ENCODE results near the gene CHAT. TPM values are rescaled to one million over a fixed set of nuclear protein-coding genes. Genes with fewer than 3 reads are reported as not detected.
A peak's percentile ranks its signal among the peaks of the same experiment; 100 is the strongest.

CHAT gene
- total RNA-seq, 5 donors from 2014 or later (not counting 1 experiment from before 2014, with no cell fraction given) = not detected

DNA sequence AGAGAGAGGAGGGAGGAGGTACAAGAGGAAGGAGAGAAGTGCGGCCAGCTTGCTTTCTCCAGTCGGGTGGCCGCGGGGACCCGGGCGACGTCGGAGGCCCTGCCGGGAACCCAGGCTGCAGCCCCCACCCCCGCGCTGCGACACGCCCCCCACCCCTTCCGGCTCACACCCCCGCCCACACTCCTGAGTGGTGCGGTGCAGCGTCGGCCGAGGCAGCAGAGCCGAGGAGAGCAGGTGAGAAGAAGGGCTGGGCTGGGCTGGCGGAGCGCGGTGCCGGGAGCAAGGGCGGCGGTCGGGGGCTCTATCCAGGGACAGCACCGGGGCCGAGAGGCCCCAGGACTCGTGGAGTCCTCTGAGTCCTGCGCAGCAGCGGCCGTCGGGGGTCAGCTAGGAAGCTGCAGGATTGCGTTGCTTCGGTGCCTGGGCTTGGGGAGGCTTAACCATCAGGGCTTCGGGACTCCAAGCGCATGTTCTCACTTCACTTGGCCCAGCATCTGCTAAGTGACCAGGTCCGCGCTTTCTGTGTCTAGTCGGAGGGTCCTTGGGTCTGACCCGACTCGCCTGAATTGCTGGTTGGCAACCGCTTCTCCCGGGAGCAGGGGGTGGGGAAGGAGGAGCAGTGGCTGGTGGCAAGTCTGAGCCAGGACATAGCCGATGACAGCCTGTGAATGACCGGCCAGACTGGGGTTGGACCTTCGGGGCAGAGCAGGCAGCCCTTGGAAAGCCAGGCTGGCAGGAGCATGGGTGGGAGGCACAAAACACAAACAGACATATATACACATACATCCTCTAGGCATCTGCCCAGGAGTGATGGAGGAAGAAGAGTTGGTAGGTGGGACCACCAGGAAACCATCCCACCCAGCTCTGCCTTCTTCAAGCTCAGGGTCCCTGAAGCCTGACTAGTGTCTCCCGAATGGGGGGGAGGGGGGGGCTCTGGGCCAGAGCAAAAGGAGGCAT is 683 bp downstream of the CHAT start:
- CTCF ChIA-PET = no interaction called here
- Mint-ChIP-seq H3K9me3 (peaks cover 0 to 6% (median 0%) of the 10 kb centered on the region in 3 donors), H3K36me3 (no peaks in the 10 kb centered on the region), H3K27ac (no peak overlapping the region), H3K4me1 (peaks cover 5 to 17% (median 8%) of the 10 kb centered on the region in 3 donors), H3K27me3 (peaks cover 57 to 78% of the 10 kb centered on the region in 2 donors), H3K4me3 (no peak overlapping the region)
- peak in 1 of 35 experiments; percentile 12 for DNase-seq
- peaks cover 0 to 5% of the 10 kb centered on the region in 2 experiments for H3K4me1 ChIP-seq (ENCODE audit: control insufficient read depth in 1 of 2, extremely low read depth in 1 of 2, insufficient read depth in 2 of 2, low read length in 2 of 2)
- no peaks in the 10 kb centered on the region for H3K36me3 ChIP-seq (ENCODE audit: control insufficient read depth in 2 of 2, extremely low read depth in 1 of 2, insufficient read depth in 1 of 2, low read length in 1 of 2)
- H3K27me3 ChIP-seq (replicated peaks in 1 of 2; ENCODE audit: control insufficient read depth in 2 of 2, extremely low read depth in 1 of 2, insufficient read depth in 2 of 2, low read length in 1 of 2) = peaks cover 3 to 80% of the 10 kb centered on the region in 2 experiments
- H3K9me3 ChIP-seq = no peaks in the 10 kb centered on the region
- H3K27ac ChIP-seq (ENCODE audit: low read length) = no peak overlapping the region
- ATAC-seq (replicated peaks in 1 of 4) = no peak
- no peak overlapping the region for H3K4me3 ChIP-seq (ENCODE audit: control insufficient read depth in 1 of 2, extremely low read depth in 1 of 2, low read length in 1 of 2)
- POLR2A ChIA-PET = no interaction called here
- WGBS (ENCODE audit: insufficient coverage) = 6% methylated on average over 24 of the region's 49 CpGs

DNA sequence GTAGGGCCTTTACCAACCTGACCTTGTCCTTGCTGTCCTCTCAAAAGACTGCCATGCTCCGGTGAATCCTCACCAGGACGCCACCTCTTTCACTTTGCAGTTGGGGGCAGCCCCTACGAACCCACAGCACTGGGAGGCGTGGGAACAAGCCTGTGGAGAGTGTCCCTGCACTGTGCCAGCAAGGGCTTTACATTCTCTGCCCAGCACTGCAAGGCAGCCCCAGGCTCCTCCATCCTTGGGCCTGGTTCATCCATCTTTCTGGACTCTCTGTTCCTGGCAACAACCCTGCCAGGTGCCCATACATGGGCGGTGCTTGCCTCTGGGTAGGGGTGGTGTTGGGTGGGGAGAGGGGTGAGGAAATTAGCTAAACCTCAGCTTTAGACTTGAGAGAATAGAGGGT is 1.4 kb downstream of the CHAT start:
- Mint-ChIP-seq H3K36me3 (no peaks in the 10 kb centered on the region), H3K9me3 (peaks cover 0 to 6% (median 0%) of the 10 kb centered on the region in 3 donors), H3K4me3 (no peak overlapping the region), H3K27ac (no peak overlapping the region), H3K27me3 (peaks cover 64 to 79% of the 10 kb centered on the region in 2 donors), H3K4me1 (peaks cover 5 to 17% (median 8%) of the 10 kb centered on the region in 3 donors)
- Histone ChIP-seq H3K9me3 (no peaks in the 10 kb centered on the region), H3K27me3 (replicated peaks in 1 of 2; ENCODE audit: control insufficient read depth in 2 of 2, extremely low read depth in 1 of 2, insufficient read depth in 2 of 2, low read length in 1 of 2) (peaks cover 3 to 82% of the 10 kb centered on the region in 2 experiments), H3K36me3 (ENCODE audit: control insufficient read depth in 2 of 2, extremely low read depth in 1 of 2, insufficient read depth in 1 of 2, low read length in 1 of 2) (no peaks in the 10 kb centered on the region), H3K4me3 (ENCODE audit: control insufficient read depth in 1 of 2, extremely low read depth in 1 of 2, low read length in 1 of 2) (no peak overlapping the region), H3K4me1 (ENCODE audit: control insufficient read depth in 1 of 2, extremely low read depth in 1 of 2, insufficient read depth in 2 of 2, low read length in 2 of 2) (peaks cover 0 to 5% of the 10 kb centered on the region in 2 experiments), H3K27ac (ENCODE audit: low read length) (no peak overlapping the region)
- DNase-seq = no peak
- CTCF ChIA-PET = no interaction called here
- WGBS (ENCODE audit: insufficient coverage) = 47% methylated on average over 5 of the region's 5 CpGs
- POLR2A ChIA-PET = no interaction called here
- no peak for ATAC-seq (replicated peaks in 1 of 4)

DNA sequence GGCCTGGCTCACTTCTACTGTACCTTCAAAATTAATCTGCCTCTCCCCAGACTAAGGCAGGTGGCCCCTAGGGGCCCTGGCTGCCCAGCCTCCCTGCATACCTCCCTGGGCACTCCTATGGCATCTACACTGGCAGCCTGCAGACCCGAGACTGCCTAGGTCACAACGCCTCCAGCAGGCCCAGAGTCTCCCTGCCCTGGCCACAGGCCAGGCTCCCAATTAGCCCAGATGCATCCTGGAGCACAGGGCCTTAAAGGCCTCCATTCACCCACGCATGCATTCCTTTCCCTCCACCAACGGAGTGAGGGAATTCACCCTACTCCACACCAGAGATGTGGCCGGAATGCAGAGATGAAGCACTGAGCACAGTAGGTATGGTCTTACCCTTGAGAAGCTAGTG is 1.9 kb downstream of the CHAT start:
- CTCF ChIA-PET = no interaction called here
- peaks cover 64 to 81% of the 10 kb centered on the region in 2 donors for H3K27me3 Mint-ChIP-seq
- peaks cover 0 to 6% (median 0%) of the 10 kb centered on the region in 3 donors for H3K9me3 Mint-ChIP-seq
- Histone ChIP-seq H3K4me1 (ENCODE audit: control insufficient read depth in 1 of 2, extremely low read depth in 1 of 2, insufficient read depth in 2 of 2, low read length in 2 of 2) (peaks cover 0 to 5% of the 10 kb centered on the region in 2 experiments), H3K27ac (ENCODE audit: low read length) (no peak overlapping the region), H3K9me3 (no peaks in the 10 kb centered on the region), H3K4me3 (ENCODE audit: control insufficient read depth in 1 of 2, extremely low read depth in 1 of 2, low read length in 1 of 2) (no peak overlapping the region), H3K36me3 (ENCODE audit: control insufficient read depth in 2 of 2, extremely low read depth in 1 of 2, insufficient read depth in 1 of 2, low read length in 1 of 2) (no peaks in the 10 kb centered on the region), H3K27me3 (replicated peaks in 1 of 2; ENCODE audit: control insufficient read depth in 2 of 2, extremely low read depth in 1 of 2, insufficient read depth in 2 of 2, low read length in 1 of 2) (peaks cover 3 to 83% of the 10 kb centered on the region in 2 experiments)
- H3K4me1 Mint-ChIP-seq = peaks cover 5 to 17% (median 8%) of the 10 kb centered on the region in 3 donors
- H3K27ac Mint-ChIP-seq = no peak overlapping the region
- no peak overlapping the region for H3K4me3 Mint-ChIP-seq
- POLR2A ChIA-PET = no interaction called here
- no peaks in the 10 kb centered on the region for H3K36me3 Mint-ChIP-seq
- DNase-seq (no peak), ATAC-seq (replicated peaks in 1 of 4) (no peak)
- 29% methylated on average over 2 of the region's 5 CpGs for WGBS (ENCODE audit: insufficient coverage)

DNA sequence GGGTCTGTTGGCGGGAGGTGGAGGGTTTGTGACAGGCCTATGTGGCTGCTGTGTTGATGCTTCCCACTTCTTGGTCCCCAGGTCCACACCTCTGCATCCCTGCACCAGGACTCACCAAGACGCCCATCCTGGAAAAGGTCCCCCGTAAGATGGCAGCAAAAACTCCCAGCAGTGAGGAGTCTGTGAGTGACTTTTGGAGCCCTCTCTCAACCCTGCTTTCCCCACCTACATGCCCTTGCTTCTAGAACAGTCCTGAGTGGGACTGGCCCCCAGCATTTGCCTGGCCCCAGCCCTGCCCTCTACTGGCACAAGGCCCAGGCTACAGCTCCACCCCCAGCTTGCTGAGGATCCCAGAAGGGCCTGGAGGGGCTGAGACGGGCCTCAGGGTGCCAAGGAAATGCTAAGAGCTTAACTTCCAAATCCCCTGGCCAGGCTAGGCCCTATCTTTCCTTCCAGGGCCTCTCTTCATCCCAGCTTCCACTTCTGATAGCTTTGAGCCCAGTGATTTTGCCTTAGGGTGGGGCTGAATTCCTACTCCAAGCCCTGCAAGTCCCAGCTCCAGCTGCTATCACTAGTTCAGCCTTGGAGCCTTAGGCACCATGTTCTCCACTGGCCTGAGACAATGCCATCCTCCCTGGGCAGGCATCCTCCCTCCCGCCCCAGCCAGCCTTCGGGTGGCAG is 2.7 kb downstream of the CHAT start:
- ChIA-PET CTCF (no interaction called here), POLR2A (no interaction called here)
- Histone ChIP-seq H3K36me3 (ENCODE audit: control insufficient read depth in 2 of 2, extremely low read depth in 1 of 2, insufficient read depth in 1 of 2, low read length in 1 of 2) (no peaks in the 10 kb centered on the region), H3K27ac (ENCODE audit: low read length) (no peak overlapping the region), H3K27me3 (replicated peaks in 1 of 2; ENCODE audit: control insufficient read depth in 2 of 2, extremely low read depth in 1 of 2, insufficient read depth in 2 of 2, low read length in 1 of 2) (peaks cover 3 to 77% of the 10 kb centered on the region in 2 experiments), H3K4me1 (ENCODE audit: control insufficient read depth in 1 of 2, extremely low read depth in 1 of 2, insufficient read depth in 2 of 2, low read length in 2 of 2) (peaks cover 0 to 5% of the 10 kb centered on the region in 2 experiments), H3K4me3 (ENCODE audit: control insufficient read depth in 1 of 2, extremely low read depth in 1 of 2, low read length in 1 of 2) (no peak overlapping the region), H3K9me3 (no peaks in the 10 kb centered on the region)
- Mint-ChIP-seq H3K27me3 (peaks cover 60 to 76% of the 10 kb centered on the region in 2 donors), H3K36me3 (no peaks in the 10 kb centered on the region), H3K4me3 (no peak overlapping the region), H3K27ac (no peak overlapping the region), H3K4me1 (peaks cover 4 to 17% (median 8%) of the 10 kb centered on the region in 3 donors), H3K9me3 (peaks cover 0 to 6% (median 0%) of the 10 kb centered on the region in 3 donors)
- ATAC-seq (replicated peaks in 1 of 4) (peak in 1 of 4 experiments; percentile 6), DNase-seq (no peak)
- WGBS (ENCODE audit: insufficient coverage) = 79% methylated on average over 4 of the region's 6 CpGs

DNA sequence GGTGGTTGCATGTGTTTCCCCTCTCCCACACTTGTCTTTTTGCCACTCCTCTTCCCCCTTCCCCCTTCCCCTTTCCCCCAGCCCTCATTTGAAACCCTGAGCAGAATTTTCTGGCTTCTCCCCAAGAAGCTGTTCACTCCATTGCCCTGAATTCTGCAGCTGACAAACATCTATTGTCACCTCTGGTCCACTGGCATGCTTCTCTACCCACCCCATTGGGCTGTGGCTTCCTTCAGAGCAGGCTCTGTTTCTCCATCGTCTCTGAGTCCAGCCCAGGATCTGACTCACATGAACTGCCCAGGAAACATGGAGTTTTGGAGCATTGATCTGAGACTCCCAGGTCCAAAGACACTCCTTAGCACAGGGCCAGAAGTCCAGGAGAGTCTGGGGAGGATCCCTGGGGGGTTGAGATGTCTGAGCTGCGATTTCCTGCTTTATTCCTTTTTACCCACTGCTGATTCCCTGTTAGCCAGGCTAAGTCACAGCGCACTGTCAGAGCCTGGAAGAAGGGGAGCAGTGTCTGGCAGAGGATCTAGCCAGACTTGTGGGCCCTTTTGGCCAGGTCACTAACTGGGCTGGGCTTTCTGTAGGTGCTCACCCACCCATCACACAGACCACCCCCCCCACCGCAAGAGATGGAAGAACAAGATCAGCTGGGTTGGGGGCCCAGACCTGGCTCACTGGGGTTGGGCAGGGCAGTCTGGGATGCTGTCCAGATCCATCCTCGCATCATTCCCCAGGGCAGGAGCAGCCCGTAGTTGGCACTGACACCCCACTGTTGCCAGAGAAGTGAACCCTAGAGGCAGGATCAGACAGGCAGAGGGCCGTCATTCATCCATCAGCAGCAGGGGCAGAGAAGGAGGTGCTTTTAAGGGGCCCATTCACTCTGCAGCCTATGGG is 3.5 kb downstream of the CHAT start:
- H3K27me3 ChIP-seq (replicated peaks in 1 of 2; ENCODE audit: control insufficient read depth in 2 of 2, extremely low read depth in 1 of 2, insufficient read depth in 2 of 2, low read length in 1 of 2) = peaks cover 3 to 69% of the 10 kb centered on the region in 2 experiments
- Mint-ChIP-seq H3K4me3 (no peak overlapping the region), H3K36me3 (no peaks in the 10 kb centered on the region), H3K4me1 (peaks cover 4 to 11% (median 7%) of the 10 kb centered on the region in 3 donors), H3K9me3 (peaks cover 0 to 2% (median 0%) of the 10 kb centered on the region in 3 donors), H3K27me3 (peaks cover 52 to 70% of the 10 kb centered on the region in 2 donors), H3K27ac (no peak overlapping the region)
- no peaks in the 10 kb centered on the region for H3K9me3 ChIP-seq
- H3K27ac ChIP-seq (ENCODE audit: low read length) = no peak overlapping the region
- ChIA-PET POLR2A (no interaction called here), CTCF (no interaction called here)
- no peak for DNase-seq
- H3K4me3 ChIP-seq (ENCODE audit: control insufficient read depth in 1 of 2, extremely low read depth in 1 of 2, low read length in 1 of 2) = no peak overlapping the region
- H3K4me1 ChIP-seq (ENCODE audit: control insufficient read depth in 1 of 2, extremely low read depth in 1 of 2, insufficient read depth in 2 of 2, low read length in 2 of 2) = peaks cover 0 to 5% of the 10 kb centered on the region in 2 experiments
- no peak for ATAC-seq (replicated peaks in 1 of 4)
- H3K36me3 ChIP-seq (ENCODE audit: control insufficient read depth in 2 of 2, extremely low read depth in 1 of 2, insufficient read depth in 1 of 2, low read length in 1 of 2) = no peaks in the 10 kb centered on the region
- WGBS (ENCODE audit: insufficient coverage) = 82% methylated on average over 6 of the region's 7 CpGs

DNA sequence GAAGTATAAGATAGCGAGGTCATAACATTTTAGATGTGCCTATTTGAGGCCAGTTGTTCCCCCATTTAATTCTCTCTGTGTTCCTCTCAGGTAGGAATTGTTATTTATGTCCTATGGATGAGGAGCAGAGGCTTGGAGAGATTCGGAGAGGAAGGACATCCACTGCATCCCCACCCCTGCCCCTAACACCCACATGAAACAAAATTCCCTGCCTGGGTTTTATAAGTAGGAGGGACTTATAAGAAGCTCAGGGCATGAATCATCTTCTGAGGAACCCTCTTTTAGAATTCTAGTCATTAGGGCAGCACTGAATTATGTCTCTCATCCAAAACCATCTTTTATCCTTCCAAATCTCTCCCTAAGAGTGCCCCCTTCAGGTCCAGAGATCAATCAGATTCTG is 5.0 kb downstream of the CHAT start:
- no CpG with 5 or more reads among the region's 2 CpGs for WGBS (ENCODE audit: insufficient coverage)
- no peak overlapping the region for H3K27ac Mint-ChIP-seq
- CTCF ChIA-PET = no interaction called here
- H3K4me1 Mint-ChIP-seq = peaks cover 1 to 4% (median 2%) of the 10 kb centered on the region in 3 donors
- peaks cover 0 to 62% of the 10 kb centered on the region in 2 experiments for H3K27me3 ChIP-seq (replicated peaks in 1 of 2; ENCODE audit: control insufficient read depth in 2 of 2, extremely low read depth in 1 of 2, insufficient read depth in 2 of 2, low read length in 1 of 2)
- no peak overlapping the region for H3K4me3 Mint-ChIP-seq
- no peaks in the 10 kb centered on the region for H3K9me3 ChIP-seq
- H3K4me3 ChIP-seq (ENCODE audit: control insufficient read depth in 1 of 2, extremely low read depth in 1 of 2, low read length in 1 of 2) = no peak overlapping the region
- H3K4me1 ChIP-seq (ENCODE audit: control insufficient read depth in 1 of 2, extremely low read depth in 1 of 2, insufficient read depth in 2 of 2, low read length in 2 of 2) = peaks cover 0 to 5% of the 10 kb centered on the region in 2 experiments
- no peaks in the 10 kb centered on the region for H3K9me3 Mint-ChIP-seq
- peaks cover 44 to 59% of the 10 kb centered on the region in 2 donors for H3K27me3 Mint-ChIP-seq
- no peak overlapping the region for H3K27ac ChIP-seq (ENCODE audit: low read length)
- POLR2A ChIA-PET = no interaction called here
- no peaks in the 10 kb centered on the region for H3K36me3 Mint-ChIP-seq
- ATAC-seq (replicated peaks in 1 of 4) = no peak
- no peaks in the 10 kb centered on the region for H3K36me3 ChIP-seq (ENCODE audit: control insufficient read depth in 2 of 2, extremely low read depth in 1 of 2, insufficient read depth in 1 of 2, low read length in 1 of 2)
- no peak for DNase-seq

Data from T-cell (primary cell).